Measurements from ENCODE around the gene SIPA1L3.
"Not testable (repeated sequence)": the region's sequence is repeated elsewhere in the genome, so short reads cannot be mapped to it uniquely, and the experiment has no call there.

The SIPA1L3 gene

GRCh38 chr19:38213469-38213868 is 306.5 kb downstream of the SIPA1L3 start:
- no peak for DNase-seq (ENCODE audit: low read depth)

GRCh38 chr19:38213911-38214625 is 307.1 kb downstream of the SIPA1L3 start:
- DNase-seq (ENCODE audit: low read depth): peak; percentile 81

- DNase-seq (ENCODE audit: low read depth): no peak
Measured at GRCh38 chr19:38216785-38217641, 310.0 kb downstream of the SIPA1L3 start.

- DNase-seq (ENCODE audit: low read depth): no peak
Measured at GRCh38 chr19:38218204-38218603, 311.2 kb downstream of the SIPA1L3 start.

GRCh38 chr19:38219221-38219620 is 312.2 kb downstream of the SIPA1L3 start:
- DNase-seq (ENCODE audit: low read depth): no peak

- DNase-seq (ENCODE audit: low read depth): no peak
Measured at GRCh38 chr19:38221421-38221820, 314.4 kb downstream of the SIPA1L3 start.

- no peak for DNase-seq (ENCODE audit: low read depth)
Measured at GRCh38 chr19:38221919-38222830, 315.2 kb downstream of the SIPA1L3 start.

GRCh38 chr19:38223119-38223523 is 316.1 kb downstream of the SIPA1L3 start:
- DNase-seq (ENCODE audit: low read depth): no peak

GRCh38 chr19:38223617-38224013 is 316.6 kb downstream of the SIPA1L3 start:
- DNase-seq (ENCODE audit: low read depth): no peak

GRCh38 chr19:38224014-38224862 is 317.2 kb downstream of the SIPA1L3 start, which contains the start of gene DPF1:
DPF1 (minus strand) TSS chr19:38224222; CDS start chr19:38224142, 80 bp downstream.
- DNase-seq (ENCODE audit: low read depth): peak; percentile 87

GRCh38 chr19:38224863-38225218 is 317.8 kb downstream of the SIPA1L3 start:
- DNase-seq (ENCODE audit: low read depth): not testable (repeated sequence)

- no peak for DNase-seq (ENCODE audit: low read depth)
Measured at GRCh38 chr19:38227287-38228004, 320.4 kb downstream of the SIPA1L3 start.

- DNase-seq (ENCODE audit: low read depth): no peak
Measured at GRCh38 chr19:38228005-38228377, 321.0 kb downstream of the SIPA1L3 start.

- DNase-seq (ENCODE audit: low read depth): no peak
Measured at GRCh38 chr19:38228491-38229439, 321.8 kb downstream of the SIPA1L3 start.

- peak; percentile 91 for DNase-seq (ENCODE audit: low read depth)
Measured at GRCh38 chr19:38229585-38230073, 322.6 kb downstream of the SIPA1L3 start.

GRCh38 chr19:38230506-38231133 is 323.6 kb downstream of the SIPA1L3 start:
- not testable (repeated sequence) for DNase-seq (ENCODE audit: low read depth)

GRCh38 chr19:38231918-38232317 is 324.9 kb downstream of the SIPA1L3 start:
- DNase-seq (ENCODE audit: low read depth): no peak

GRCh38 chr19:38233740-38234251 is 326.8 kb downstream of the SIPA1L3 start:
- peak; percentile 79 for DNase-seq (ENCODE audit: low read depth)
